NCI-H2227 (cell line): ENCODE data around the gene ZNF692.

Experiments
- DNase-seq: peaks from one replicate; lab custom pipeline; 2025; ENCODE audit not compliant: unreplicated experiment; lab: John Stamatoyannopoulos, UW

Gene ZNF692

DNA sequence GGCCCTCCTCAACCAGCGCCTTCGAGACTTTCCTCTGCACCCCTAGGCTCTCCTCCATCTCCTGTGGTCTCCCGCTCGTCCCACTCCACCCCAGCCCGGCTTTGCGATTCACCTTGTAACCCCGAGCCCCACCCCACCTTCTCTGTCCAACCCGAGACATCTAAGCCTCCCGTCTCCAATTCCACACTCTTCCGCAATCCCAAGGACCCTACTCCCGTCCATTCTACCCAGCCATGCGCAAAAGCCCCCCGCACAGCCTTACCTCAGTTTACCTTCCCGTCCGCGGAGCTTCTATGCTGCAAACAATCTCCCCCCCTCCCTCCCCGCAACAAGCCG, 33.3 kb downstream of the ZNF692 start:
- DNase-seq: no peak

DNA sequence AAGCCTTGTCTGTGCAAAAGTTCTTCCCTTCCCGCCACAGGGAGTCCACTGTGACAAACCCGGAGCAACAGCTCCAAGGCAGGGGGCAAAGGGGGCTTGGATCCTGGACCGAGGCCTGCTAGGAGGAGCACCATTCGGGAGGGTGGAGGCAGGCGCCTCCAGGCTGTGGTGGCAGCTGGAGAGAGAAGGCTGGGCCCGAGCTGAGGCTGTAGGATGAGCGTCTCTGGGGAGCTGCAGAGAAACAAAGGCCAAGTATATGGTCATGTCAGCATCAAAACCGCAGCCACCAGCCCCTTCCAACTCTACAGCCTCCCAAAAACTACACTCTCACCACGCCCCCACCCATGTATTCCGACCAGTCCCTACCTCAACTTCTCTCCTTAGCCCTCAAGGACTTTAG, 33.7 kb downstream of the ZNF692 start:
- no peak for DNase-seq

DNA sequence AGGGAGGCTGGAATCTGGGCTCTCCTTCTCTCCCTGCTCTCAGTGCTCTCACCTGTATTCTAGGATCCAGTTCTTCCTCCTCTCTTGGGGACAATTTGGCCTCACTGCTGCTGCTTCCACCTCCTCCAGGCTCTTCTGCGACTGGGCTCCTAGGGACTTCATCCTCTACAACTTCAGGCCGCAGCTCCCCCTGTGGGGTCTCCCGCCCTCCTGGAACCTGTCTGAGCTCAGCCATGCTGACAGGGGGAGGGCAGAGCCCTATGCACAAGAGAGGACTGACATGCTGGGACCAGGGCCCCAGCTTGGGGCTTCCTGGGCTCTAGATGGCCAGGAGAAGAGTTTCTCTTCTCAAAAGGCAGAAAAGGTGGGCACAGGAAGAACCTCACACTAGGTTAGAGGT, 34.2 kb downstream of the ZNF692 start:
- no peak for DNase-seq

DNA sequence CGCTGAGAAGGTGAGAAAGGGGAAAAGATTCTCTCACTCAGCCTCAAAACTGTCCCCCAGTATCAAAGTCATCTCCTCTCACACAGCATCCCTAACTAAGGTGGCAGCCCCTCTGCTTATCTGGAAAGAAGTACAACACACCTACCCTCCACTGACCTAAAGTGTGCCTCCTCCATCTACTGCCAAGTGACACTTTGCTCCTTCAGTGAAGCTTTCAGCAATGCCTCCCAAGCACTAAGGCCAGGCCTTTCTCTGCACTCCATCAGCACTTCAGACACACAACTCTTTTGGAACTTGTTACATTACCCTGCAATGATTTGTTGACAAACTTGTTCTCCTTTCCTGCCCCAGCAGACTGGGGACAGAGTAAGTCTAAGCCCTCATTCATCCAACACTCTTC, 34.6 kb downstream of the ZNF692 start:
- no peak for DNase-seq

DNA sequence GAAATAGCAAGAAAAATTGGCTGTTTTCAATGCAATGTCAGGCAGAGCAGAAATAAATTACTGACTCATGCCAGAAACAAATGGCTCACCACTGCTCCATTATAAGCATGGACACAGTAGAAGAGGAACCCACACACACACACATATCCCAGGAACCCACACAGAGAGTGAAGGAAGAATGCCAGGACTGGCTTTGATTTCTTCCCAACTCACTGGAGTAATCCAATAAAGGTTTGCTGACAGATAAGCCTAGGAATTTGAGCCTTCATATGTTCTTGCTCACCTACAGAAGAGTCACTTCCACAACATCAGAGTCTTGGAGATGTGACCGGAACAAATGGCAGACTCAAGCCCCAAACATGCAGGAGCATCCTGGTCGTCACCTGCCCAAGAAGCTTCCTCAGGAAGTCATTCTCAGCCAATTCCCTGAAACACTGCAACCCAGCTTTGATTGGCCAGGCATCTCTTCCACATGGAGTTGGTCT, 35.3 kb downstream of the ZNF692 start:
- DNase-seq: no peak

DNA sequence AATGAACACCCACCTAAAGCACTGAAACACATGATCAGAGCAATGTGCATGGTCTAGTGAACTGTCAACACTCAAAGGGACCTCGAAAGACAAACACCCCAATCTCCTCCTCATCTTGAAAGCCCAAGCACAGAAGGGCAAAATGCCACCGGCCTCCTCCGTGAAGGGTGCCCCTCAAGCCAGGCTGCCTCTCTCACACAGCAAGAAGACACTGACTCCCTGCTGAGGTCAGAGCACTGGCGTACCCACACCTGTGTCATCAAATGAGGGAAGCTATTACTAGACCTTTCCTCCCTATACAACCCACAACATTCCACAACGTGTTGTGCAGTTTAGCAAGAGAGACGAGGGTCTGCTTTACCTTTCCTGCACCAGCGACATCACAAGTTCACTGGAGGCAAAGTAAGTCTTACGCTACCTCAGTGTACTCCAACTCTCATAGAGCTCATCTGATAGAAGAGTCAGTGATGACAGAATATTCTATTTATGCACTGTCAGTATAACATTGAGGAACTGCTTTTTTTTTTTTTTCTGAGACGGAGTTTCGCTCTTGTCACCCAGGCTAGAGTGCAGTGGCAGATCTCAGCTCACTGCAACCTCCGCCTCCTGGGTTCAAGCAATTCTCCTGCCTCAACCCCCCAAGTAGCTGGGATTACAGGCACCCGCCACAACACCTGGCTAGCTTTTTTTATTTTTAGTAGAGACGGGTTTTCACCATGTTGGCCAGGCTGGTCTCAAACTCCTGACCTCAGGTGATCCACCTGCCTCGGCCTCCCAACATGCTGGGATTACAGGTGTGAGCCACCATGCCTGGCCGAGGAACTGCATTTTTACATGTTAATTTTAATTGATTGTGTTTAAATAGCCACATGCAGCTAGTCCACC, 36.5 kb downstream of the ZNF692 start:
- DNase-seq: no peak

DNA sequence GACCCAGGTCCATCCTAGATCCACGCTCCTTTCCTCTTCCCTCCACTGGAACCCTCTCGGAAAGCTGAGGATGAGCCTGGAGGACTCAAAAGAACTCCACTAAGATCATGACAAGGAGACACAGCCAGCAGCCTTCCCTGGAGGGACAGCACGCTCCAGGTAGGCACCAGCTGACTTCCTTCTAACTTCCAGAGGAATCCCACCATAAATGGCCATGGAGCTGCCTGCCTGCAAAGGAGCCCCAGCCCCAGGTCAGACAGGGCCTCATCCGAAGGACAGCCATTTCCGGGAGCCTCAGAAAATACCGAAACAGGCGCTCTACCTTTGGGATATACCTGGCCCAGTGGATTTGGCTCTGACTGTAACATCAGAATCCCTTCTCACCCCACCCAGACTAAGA, 37.2 kb downstream of the ZNF692 start:
- no peak for DNase-seq

DNA sequence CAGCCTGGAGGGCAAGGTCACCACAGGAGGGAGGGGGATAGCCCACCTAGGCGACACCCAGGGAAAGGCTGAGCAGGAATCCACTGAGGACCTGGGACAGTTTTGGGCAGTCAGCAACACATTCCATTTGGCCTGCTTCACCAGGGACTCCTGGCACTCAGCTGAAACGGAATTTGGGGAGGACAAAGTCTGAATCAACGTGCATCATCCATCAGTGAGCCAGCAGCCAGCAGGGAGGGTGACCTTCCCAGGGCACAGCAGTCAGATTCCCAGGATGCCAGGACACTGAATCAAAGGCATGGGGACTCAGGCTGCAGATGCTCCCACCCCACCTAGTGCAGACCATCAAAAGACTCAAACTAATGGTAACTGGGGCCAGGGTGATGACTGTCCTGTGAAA, 37.8 kb downstream of the ZNF692 start:
- no peak for DNase-seq

DNA sequence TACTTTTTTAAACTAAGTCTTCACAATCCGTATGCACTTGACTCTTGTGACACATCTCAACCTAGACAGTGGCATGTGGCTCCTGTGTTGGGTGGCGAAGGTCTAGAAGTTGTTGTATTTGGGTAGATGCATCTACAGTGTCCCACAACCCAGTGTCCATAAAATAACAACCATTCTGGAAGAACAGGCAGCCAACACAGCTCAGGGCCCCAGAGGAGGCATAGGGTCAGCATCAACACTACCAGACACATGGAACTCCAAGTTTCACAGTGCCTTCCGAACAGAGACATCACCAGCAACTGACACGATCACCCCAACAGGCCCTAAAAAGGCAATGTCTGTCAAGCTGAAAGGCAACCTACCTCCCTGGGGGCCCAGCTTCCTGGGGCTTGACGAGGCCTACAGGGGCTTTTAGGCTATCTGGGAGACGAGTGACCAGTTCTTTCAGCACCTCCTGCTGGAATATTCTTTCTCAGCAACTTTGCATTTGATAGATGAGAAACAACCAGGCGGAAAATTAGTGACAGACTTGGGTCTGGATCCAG, 38.8 kb downstream of the ZNF692 start:
- no peak for DNase-seq

DNA sequence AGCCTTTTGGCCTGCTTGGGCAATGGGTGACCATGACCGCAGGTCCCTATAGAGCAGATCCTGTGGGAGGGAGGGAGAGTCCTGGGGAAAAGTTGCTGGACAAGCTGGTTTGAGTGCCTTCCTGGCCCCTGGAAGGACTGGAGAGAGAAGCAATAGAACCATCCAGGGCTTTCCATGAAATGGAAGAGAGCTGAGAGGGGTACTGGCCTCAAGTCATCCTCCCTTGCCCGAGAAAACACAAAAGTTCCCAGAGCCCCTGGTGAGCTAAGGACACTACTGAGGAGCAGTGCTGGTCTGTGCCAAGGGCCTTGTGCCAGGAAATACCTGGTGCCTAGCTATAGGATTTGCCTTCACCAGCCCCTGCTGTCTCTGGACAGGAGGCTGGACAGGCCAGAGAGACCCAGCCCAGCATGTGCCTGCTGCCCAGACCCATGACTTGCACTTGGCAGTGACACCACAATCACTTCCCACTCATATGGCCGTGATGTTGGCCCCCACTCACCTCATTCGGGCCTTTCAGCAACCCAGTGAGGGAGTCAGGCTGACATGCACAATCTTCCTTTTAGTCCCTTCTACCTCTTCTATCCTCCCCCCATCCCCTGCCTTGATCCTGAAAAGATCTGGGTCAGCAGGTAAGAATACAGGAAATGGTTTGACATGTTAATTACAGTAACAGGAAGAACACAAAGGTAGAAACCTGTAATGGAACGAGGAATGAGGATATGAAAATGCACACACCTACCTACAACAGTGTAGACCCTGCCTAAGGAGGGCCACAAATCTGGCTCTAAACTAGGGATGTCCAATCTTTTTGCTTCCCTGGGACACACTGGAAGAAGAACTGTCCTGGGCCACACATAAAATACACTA, 40.1 kb downstream of the ZNF692 start:
- no peak for DNase-seq

DNA sequence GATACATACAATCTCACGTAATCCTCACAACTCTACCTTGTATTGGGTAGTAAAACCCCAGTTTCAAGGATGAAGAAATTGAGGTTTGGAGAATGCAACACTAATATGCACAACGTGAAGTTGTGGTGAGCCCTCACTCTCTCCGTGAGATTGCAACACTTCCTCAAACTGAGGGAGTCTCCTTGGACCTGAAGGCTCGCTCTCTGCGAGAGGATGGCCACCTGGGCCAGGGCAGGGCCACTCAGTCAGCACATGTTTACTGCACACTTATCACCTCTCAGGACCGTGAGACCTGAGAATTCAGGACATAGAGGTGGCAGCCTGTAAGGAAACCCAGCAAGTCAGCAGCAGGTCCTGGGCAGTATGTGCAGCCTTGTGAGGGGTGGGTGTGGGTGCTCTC, 41.8 kb downstream of the ZNF692 start:
- no peak for DNase-seq

DNA sequence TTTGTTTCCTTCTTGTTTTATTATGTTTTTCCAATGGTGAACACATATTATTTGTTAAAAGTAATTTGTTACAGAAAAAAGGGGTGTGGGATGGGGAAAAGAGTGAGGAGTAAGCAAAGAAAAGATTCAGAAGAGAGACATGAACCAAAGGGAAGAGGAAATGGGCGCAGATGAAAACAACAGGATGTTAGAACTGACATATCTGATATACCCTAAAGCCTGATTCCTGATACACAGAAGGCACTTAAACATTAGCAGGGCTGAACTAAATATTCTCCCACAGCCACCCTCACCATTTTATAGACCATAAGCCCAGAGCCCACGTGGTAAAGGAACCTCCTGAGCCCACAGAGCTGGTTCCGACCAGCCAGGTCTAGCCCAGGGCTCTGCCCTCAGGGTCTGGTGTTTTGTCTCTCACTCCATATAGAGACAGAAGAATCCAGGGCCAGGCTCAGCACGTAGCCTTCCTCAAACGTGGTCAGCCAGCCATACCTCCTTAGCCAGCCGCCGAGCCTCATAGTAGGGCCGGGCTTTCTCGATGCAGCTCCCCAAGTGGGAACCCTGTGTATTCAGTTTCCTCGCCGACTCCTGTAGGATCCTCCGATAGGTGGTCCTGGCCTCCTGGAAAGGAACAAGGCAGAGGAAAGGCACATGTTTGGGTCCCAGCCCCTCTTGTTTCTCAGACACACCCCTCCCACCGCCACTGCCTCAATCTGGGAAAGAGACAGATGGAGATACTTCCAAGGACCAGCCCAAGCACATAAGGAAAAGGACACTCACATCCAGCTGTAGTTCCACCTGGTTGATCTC, 42.6 kb downstream of the ZNF692 start:
- DNase-seq: no peak

DNA sequence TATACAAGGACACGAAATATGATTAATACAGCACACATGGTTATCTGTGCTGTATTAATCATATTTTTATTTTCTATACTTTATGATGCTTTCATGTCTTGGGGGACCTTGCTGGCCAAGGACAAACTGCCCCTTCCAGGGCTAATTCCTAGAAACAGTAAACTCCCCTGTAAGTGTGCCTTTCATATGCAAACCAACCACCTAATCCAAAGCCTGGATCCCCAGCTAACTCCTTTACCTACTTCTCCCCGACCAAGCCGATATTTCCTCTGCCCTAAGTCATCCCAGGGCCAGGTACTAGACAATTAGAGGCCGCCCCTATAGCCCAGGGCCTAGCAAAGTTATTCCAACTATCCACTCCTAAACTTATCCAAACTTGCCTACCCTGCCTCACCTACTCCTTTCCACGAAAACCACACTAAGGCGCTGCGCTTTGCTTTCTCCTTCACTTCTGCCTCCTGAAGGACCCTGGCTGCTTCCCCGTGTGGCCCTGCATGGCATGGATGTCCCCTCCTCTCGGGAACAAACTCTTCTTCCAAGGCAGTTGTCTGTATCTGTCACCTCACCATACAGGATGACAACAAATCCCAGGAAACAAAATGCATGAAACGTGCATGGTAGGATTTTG, 43.4 kb downstream of the ZNF692 start:
- no peak for DNase-seq

DNA sequence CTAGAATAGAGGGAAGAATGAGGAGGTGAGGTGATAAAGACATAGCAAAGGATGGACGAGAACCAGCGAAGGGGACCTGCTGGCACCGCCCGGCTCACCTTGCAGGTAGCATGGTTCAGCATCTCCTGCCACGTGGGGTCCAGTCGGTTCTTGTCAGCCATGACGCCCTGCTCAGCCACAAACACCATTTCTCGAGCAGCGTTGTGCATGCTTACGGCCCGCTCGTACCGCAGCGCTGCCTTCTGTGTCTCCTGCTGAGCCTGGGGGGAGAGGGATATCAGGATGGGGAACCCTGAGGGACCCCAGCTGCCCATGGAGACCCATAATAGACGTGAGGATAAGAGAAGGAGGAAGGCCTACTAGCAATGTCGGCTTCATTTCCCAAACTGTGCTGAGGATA, 44.5 kb downstream of the ZNF692 start:
- DNase-seq: no peak

DNA sequence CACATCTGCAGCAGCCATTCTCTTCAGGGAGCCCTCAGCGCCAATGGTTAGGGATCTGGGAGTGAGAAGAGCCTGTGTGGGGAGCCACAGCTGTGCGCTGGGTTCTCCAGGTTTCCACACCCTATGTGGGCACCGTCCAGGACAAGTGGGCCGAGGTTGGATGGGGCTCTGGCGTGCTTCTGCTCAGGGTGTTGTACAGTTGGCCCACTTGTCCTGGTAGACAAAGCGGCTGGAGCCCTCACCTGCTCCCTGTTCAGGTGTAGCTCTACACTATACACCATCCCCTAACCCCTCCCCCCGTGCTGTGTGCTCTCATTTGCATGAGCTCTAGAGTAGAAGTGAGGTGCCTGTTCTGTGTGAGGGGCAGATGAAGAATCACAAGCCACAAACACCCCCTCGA, 45.3 kb downstream of the ZNF692 start:
- DNase-seq: no peak

DNA sequence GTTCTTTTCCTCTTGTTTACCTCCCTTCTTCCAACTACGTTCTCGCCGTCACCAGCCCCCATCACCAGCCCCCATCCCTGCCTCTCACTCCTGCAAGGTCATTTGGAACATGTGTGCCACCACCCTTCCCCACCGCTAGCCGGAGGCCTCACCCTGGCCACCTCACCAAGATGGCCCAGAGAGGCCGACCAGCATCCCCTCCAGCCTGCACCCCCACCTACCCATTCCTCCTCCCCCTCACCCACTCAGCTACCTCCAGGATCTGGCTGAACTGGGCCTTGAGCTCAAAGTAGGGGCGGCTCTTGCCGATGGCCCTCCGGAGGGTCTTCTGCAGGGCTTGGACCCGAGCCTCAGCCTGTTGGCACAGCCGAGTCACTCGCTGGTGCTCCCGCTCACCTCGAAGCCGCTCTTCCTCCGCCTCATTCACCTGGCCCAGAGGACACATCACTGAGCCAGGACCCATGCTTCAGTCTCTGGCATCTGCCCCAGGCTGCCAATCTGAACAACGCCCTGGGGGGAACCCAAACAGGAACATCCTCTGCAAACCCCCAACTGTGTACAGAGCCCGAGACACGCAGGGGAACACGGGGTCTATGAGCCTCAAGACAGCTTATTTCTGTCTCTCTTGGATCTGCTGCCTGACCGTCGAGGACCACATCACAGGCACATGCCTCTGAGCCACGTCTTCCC, 46.0 kb downstream of the ZNF692 start:
- DNase-seq: no peak

DNA sequence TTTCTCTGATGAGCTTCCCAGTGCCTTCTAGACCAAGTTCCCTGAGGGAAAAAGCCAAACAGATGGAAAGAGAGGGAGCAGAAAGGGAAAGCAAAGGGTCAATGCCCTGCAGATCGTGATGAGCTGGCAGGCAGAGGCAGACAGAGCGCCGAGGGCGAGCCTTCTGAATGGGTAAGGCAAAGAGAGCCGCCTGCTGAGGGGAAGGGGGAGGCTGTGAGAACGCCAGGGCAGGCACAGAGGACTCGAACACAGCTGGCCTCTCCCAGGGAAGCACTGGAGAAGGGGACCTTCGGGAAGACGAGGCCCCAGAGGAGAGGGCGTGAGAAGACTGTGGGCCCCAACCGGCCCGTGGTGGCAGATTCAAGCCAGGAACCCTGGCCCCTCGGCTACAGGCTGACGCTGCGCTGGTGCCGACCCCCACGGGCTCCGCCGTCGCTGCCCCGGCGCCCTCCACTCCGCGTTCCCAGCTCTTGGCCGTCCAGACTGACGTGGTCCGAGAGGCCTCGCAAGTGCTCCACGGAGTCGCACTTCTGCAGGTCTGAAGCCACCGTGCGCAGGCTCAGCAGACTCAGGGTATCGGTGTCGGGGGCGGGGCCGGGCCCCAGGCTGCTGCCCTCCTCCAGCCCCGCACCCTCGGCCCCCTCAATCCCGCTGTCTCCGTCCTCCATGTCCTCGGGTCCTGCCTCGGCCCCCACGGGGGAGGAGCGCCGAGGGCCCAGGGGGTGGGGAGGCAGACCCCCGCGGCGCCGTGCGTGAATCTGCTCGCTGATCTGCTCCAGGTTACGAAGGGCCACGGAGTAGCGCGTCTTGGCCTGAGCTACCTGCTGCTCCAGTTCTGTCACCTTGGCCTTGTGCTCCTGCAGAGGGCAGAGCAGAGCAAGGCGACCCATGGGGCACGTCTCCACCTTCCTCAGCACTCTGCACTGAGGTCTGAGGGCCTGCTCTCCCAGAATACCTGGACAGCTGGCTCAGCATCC, 47.1 kb downstream of the ZNF692 start:
- DNase-seq: no peak

DNA sequence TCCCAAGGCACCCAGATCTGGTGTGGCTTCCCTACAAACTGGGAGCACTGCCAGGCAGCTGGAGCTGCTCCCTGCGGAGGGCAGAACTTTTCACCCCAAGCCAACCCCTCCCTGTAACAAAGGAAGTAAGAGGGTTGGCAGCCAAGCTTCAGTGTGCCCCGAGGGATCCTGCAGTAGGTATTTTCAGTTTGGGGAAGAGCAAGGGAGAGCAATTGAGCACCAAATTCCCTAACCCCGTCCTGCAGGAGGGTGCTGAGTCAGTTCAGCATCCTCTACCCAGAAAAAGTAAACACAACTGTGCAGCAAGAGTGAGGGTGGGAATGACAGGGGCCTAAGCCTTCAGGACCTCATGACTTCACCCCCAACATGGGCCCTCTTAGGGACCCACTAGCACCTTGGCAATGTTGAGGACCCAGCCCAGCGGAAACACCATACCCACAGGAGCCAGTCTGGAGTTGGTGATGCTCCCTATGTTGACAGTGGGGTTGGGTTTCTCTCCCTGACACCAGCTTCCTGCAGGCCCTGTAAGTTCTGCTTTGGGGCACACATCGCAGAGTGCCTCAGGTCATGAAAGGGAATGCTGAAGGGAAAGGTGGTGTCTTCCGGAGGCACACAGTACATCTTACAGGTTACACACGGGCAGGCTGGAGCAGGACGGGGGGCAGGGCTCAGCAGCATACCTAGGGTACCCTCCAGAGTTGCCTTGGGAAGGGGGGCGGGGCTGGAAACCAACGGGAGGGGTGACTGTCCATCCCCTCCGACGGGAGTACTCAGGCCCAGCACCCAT, 48.0 kb downstream of the ZNF692 start:
- DNase-seq: no peak
